ENCODE results near the gene PKP4.
"Not testable (repeated sequence)": the region's sequence is repeated elsewhere in the genome, so short reads cannot be mapped to it uniquely, and the experiment has no call there.

PKP4 gene

GRCh38 chr2:158459161-158460003, 2.6 kb downstream of the PKP4 start:
- H3K27me3 Mint-ChIP-seq, result peaks cover 23% of the 10 kb centered on the region
- no peaks in the 10 kb centered on the region for H3K9me3 Mint-ChIP-seq
- H3K4me3 Mint-ChIP-seq, result peak overlapping the region; percentile 87
- no peaks in the 10 kb centered on the region for H3K36me3 Mint-ChIP-seq
- H3K4me1 Mint-ChIP-seq, result peaks cover 30% of the 10 kb centered on the region
- no peak overlapping the region for H3K27ac Mint-ChIP-seq
- no peak for DNase-seq
- CTCF ChIA-PET, result no interaction called here

DNA sequence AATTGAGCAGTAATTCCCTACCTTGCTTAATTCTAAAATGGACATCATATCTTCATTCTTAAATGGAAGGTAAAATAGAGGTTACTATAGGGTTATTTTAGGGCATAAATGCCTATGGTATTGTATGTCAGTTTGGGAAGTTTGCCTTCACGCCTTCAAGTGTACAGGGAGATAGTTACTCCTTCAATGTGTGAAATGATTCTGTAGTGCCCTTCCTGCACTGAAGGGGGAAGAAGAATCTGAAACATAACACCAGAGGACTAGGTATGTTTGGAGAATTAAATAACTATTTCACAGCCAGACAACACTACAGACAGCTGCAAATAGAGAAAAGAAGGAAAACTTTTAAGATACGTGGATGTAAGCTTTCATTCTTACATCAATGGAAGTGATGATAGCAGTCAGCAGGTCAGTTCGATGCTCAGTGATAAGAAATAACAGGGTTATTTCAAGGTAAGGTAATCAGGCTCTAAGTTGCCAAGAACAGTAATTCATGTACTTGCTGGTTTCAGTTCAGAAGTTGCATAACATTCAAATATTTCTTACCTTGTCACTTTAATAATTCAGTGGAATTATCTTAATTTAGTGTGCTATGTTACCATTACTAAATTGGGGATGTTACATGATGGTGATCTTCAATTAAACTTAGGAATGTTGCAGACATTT, 4.0 kb downstream of the PKP4 start:
- peaks cover 20% of the 10 kb centered on the region for H3K27me3 Mint-ChIP-seq
- H3K4me1 Mint-ChIP-seq, result peaks cover 30% of the 10 kb centered on the region
- CTCF ChIA-PET, result no interaction called here
- H3K4me3 Mint-ChIP-seq, result no peak overlapping the region
- no peaks in the 10 kb centered on the region for H3K9me3 Mint-ChIP-seq
- no peaks in the 10 kb centered on the region for H3K36me3 Mint-ChIP-seq
- H3K27ac Mint-ChIP-seq, result no peak overlapping the region
- DNase-seq, result no peak

GRCh38 chr2:158463496-158464095, 6.8 kb downstream of the PKP4 start:
- Mint-ChIP-seq H3K36me3 (no peaks in the 10 kb centered on the region), H3K4me1 (peaks cover 16% of the 10 kb centered on the region), H3K27me3 (no peaks in the 10 kb centered on the region), H3K27ac (no peak overlapping the region), H3K9me3 (no peaks in the 10 kb centered on the region), H3K4me3 (no peak overlapping the region)
- no peak for DNase-seq
- CTCF ChIA-PET, result no interaction called here

- H3K27ac Mint-ChIP-seq, result no peak overlapping the region
- peaks cover 3% of the 10 kb centered on the region for H3K36me3 Mint-ChIP-seq
- peaks cover 8% of the 10 kb centered on the region for H3K4me1 Mint-ChIP-seq
- H3K27me3 Mint-ChIP-seq, result no peaks in the 10 kb centered on the region
- no peak for DNase-seq
- H3K4me3 Mint-ChIP-seq, result no peak overlapping the region
- CTCF ChIA-PET, result interaction anchor here (0.9 kb wide), 1 partner anchor 13 kb away, joined by 4 read pairs; no protein-coding TSS in a partner anchor
- H3K9me3 Mint-ChIP-seq, result no peaks in the 10 kb centered on the region
Observed at GRCh38 chr2:158464426-158465281, 7.9 kb downstream of the PKP4 start.

DNA sequence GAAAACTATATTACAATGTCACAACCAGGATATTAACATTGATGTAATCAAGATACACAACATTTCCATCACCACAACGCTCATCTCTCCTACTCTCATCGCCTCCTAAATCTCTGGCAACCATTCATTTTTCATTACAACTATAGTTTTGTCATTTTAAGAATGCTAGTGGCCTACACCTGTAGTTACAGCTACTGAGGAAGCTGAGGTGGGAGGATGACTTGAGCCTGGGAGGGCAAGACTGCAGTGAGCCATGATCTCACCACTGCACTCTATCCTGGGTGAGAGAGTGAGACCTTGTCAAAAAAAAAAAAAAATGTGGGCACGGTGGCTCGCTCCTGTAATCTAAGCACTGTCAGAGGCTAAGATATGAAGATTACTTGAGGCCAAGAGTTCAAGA, 10.5 kb downstream of the PKP4 start:
- Mint-ChIP-seq H3K36me3 (peaks cover 15% of the 10 kb centered on the region), H3K9me3 (no peaks in the 10 kb centered on the region), H3K27ac (no peak overlapping the region), H3K4me1 (no peaks in the 10 kb centered on the region), H3K4me3 (no peak overlapping the region), H3K27me3 (no peaks in the 10 kb centered on the region)
- DNase-seq, result no peak
- CTCF ChIA-PET, result interaction anchor here (1.0 kb wide), 1 partner anchor 12 kb away, joined by 4 read pairs; no protein-coding TSS in a partner anchor

DNA sequence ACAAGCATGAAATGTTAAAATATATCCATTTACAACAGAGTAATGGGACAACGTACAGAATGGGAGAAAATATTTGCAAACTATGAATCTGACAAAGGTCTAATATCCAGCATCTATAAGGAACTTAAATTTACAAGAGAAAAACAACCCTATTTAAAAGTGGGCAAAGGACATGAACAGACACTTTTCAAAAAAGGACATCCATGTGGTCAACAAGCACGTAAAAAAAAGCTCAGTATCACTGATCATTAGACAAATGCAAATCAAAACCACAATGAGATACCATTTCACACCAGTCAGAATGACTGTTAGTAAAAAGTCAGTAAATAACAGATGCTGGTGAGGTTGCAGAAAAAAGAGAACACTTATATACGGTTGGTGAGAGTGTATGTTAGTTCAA, 16.1 kb downstream of the PKP4 start:
- H3K4me3 Mint-ChIP-seq, CTCF ChIA-PET, H3K27me3 Mint-ChIP-seq, H3K9me3 Mint-ChIP-seq, H3K27ac Mint-ChIP-seq, DNase-seq: not testable (repeated sequence)
- Mint-ChIP-seq H3K4me1 (peaks cover 21% of the 10 kb centered on the region), H3K36me3 (peaks cover 23% of the 10 kb centered on the region)

GRCh38 chr2:158473300-158473699, 16.5 kb downstream of the PKP4 start:
- Mint-ChIP-seq H3K4me1 (peaks cover 24% of the 10 kb centered on the region), H3K36me3 (peaks cover 23% of the 10 kb centered on the region)
- H3K4me3 Mint-ChIP-seq, DNase-seq, CTCF ChIA-PET, H3K27me3 Mint-ChIP-seq, H3K27ac Mint-ChIP-seq, H3K9me3 Mint-ChIP-seq: not testable (repeated sequence)

- peaks cover 26% of the 10 kb centered on the region for H3K4me1 Mint-ChIP-seq
- H3K27ac Mint-ChIP-seq, result no peak overlapping the region
- H3K9me3 Mint-ChIP-seq, result no peaks in the 10 kb centered on the region
- peaks cover 23% of the 10 kb centered on the region for H3K36me3 Mint-ChIP-seq
- no peaks in the 10 kb centered on the region for H3K27me3 Mint-ChIP-seq
- CTCF ChIA-PET, result no interaction called here
- no peak overlapping the region for H3K4me3 Mint-ChIP-seq
- DNase-seq, result no peak
Observed at GRCh38 chr2:158473719-158474392, 17.1 kb downstream of the PKP4 start.

DNA sequence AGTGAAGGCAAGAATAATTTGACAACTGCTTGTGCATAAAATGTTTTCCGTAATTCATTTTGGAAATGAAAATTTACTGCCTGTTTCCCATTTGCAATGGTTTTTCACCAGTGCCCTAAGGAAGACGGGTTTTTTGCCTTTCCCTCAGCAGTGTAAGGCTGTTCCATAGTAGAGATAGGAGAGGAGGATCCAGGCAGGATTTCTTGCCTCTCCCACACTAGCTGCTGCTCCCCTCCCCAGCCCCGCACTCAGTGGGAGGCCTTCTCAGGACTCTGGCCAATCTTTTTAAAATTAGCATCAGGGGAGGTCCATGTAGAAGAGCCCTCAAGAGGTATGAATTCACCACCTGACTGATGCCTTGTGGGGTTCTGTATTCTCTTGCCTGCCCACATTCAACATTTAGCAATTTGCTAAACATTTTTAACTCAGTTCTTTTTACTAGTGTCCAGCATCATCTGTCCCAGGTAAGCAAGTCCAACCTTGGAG, 17.8 kb downstream of the PKP4 start:
- H3K4me3 Mint-ChIP-seq, H3K9me3 Mint-ChIP-seq, CTCF ChIA-PET: not testable (repeated sequence)

DNA sequence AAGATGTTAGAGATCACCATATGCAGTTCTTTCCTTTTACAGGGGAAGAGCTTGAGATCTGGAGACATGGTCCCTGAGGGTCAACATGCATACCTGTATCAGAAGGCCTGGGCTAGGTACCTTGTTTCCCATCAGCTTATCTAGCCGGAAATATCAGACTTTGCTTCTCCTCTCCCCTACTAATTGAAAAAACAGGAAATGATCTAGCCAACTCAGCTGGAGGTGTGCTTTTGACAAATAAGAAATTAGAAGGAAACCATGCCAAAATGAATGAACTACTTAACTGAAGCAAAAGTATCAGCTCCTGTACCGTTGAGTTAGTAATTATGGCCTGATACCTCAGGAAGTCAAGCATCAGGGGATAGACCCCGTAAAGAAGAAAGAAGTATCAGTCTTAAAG, 20.4 kb downstream of the PKP4 start:
- no peak for DNase-seq
- no peaks in the 10 kb centered on the region for H3K27me3 Mint-ChIP-seq
- peak overlapping the region; percentile 81 for H3K27ac Mint-ChIP-seq
- no peak overlapping the region for H3K4me3 Mint-ChIP-seq
- H3K4me1 Mint-ChIP-seq, result peaks cover 26% of the 10 kb centered on the region
- no peaks in the 10 kb centered on the region for H3K9me3 Mint-ChIP-seq
- H3K36me3 Mint-ChIP-seq, result peaks cover 11% of the 10 kb centered on the region
- CTCF ChIA-PET, result interaction anchor here (1.6 kb wide), 1 partner anchor 12 kb away, joined by 4 read pairs; no protein-coding TSS in a partner anchor

More for the DNA sequence above, 17.8 kb downstream of the PKP4 start:
- Mint-ChIP-seq H3K4me1 (peaks cover 26% of the 10 kb centered on the region), H3K36me3 (peaks cover 20% of the 10 kb centered on the region)
- not testable (repeated sequence) for H3K27ac Mint-ChIP-seq, H3K27me3 Mint-ChIP-seq, DNase-seq

DNA sequence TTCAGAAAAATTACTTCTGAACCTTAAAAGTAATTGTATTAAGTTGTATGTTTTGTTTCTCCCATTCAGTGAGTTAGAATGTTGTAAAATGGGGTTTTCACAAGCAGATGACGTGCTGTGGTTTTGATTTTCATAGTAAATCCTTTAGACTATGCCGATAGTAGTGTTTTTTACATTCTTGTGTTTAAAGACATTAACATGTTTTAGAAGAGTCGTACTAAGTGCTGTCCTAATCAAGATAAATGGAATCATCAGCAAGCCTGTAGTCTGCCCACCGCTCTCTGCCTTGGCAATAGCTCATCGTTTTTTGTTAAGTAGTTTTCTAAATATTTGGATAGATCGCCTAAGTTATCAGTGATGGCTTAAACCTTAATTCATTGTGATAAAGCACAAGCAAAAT, 21.5 kb downstream of the PKP4 start:
- H3K9me3 Mint-ChIP-seq, result no peaks in the 10 kb centered on the region
- CTCF ChIA-PET, result interaction anchor here (1.6 kb wide), 1 partner anchor 13 kb away, joined by 4 read pairs; no protein-coding TSS in a partner anchor
- no peaks in the 10 kb centered on the region for H3K27me3 Mint-ChIP-seq
- H3K4me1 Mint-ChIP-seq, result peaks cover 26% of the 10 kb centered on the region
- peaks cover 8% of the 10 kb centered on the region for H3K36me3 Mint-ChIP-seq
- H3K27ac Mint-ChIP-seq, result no peak overlapping the region
- no peak overlapping the region for H3K4me3 Mint-ChIP-seq
- no peak for DNase-seq

GRCh38 chr2:158478816-158479215, 22.1 kb downstream of the PKP4 start:
- H3K27me3 Mint-ChIP-seq, result no peaks in the 10 kb centered on the region
- no peak overlapping the region for H3K4me3 Mint-ChIP-seq
- no peak for DNase-seq
- peaks cover 26% of the 10 kb centered on the region for H3K4me1 Mint-ChIP-seq
- CTCF ChIA-PET, result interaction anchor here (1.4 kb wide), 1 partner anchor 11 kb away, joined by 4 read pairs; no protein-coding TSS in a partner anchor
- H3K9me3 Mint-ChIP-seq, result no peaks in the 10 kb centered on the region
- H3K36me3 Mint-ChIP-seq, result peaks cover 8% of the 10 kb centered on the region
- no peak overlapping the region for H3K27ac Mint-ChIP-seq

- peaks cover 19% of the 10 kb centered on the region for H3K4me1 Mint-ChIP-seq
- CTCF ChIA-PET, result no interaction called here
- no peaks in the 10 kb centered on the region for H3K27me3 Mint-ChIP-seq
Observed at GRCh38 chr2:158481116-158481515, 24.4 kb downstream of the PKP4 start.

More at GRCh38 chr2:158481116-158481515, 24.4 kb downstream of the PKP4 start:
- H3K9me3 Mint-ChIP-seq, result no peaks in the 10 kb centered on the region
- peaks cover 6% of the 10 kb centered on the region for H3K36me3 Mint-ChIP-seq
- H3K4me3 Mint-ChIP-seq, result no peak overlapping the region
- no peak overlapping the region for H3K27ac Mint-ChIP-seq
- no peak for DNase-seq

Measured in activated naive CD4-positive, alpha-beta T cell treated with anti-CD3 and anti-CD28 coated beads, Interleukin-2, amount 10 ng/mL, durations not matched to agents 7 days and 5 days (primary cell).